RWPE2 (cell line): ENCODE data around the gene KCNA4.

Source experiments
- ATAC-seq: fragments of 200-7000 bp; cut with Tn5 transposase; 3 replicates; pipeline ENCODE4 v1.9.1; 2021; ENCODE audit warnings: low read depth
- DNase-seq: peaks from one replicate; pipeline ENCODE4 v3.0.0-alpha.2; 2020; ENCODE audit warnings: low spot score
- H3K27ac ChIP-seq: fragments of 450-650 bp; 2 replicates; pipeline ENCODE4 v1.5.1; 2017; ENCODE audit warnings: mild to moderate bottlenecking; ENCODE audit not compliant: poor library complexity, severe bottlenecking
- H3K27me3 ChIP-seq: fragments of 250-450 bp; sonication (Bioruptor Pico); 2 replicates; pipeline ENCODE4 v1.5.1; 2021; ENCODE audit warnings: mild to moderate bottlenecking, moderate library complexity; ENCODE audit not compliant: insufficient read depth, poor library complexity, severe bottlenecking
- H3K36me3 ChIP-seq: fragments of 250-450 bp; sonication (Bioruptor Pico); 2 replicates; pipeline ENCODE4 v1.5.1; 2020; ENCODE audit warnings: low read depth, mild to moderate bottlenecking, moderate library complexity
- H3K4me1 ChIP-seq: fragments of 250-450 bp; sonication (Bioruptor Pico); 2 replicates; pipeline ENCODE4 v1.5.1; 2021; ENCODE audit warnings: mild to moderate bottlenecking, moderate library complexity; ENCODE audit not compliant: insufficient read depth, poor library complexity, severe bottlenecking
- H3K4me3 ChIP-seq: fragments of 250-450 bp; sonication (Bioruptor Pico); 2 replicates; pipeline ENCODE4 v1.5.1; 2021; ENCODE audit warnings: mild to moderate bottlenecking, moderate library complexity; ENCODE audit not compliant: severe bottlenecking
- H3K9me3 ChIP-seq: fragments of 250-450 bp; sonication (Bioruptor Pico); 2 replicates; pipeline ENCODE4 v1.5.1; 2021; ENCODE audit warnings: mild to moderate bottlenecking, moderate library complexity; ENCODE audit not compliant: severe bottlenecking
- TF ChIP-seq, protein P1 (sequence below): fragments of 450-650 bp; IDR thresholded peaks from one replicate; pipeline ENCODE4 v1.5.1; 2017; ENCODE audit warnings: mild to moderate bottlenecking, moderate library complexity; ENCODE audit not compliant: poor library complexity, severe bottlenecking

KCNA4 gene

DNA sequence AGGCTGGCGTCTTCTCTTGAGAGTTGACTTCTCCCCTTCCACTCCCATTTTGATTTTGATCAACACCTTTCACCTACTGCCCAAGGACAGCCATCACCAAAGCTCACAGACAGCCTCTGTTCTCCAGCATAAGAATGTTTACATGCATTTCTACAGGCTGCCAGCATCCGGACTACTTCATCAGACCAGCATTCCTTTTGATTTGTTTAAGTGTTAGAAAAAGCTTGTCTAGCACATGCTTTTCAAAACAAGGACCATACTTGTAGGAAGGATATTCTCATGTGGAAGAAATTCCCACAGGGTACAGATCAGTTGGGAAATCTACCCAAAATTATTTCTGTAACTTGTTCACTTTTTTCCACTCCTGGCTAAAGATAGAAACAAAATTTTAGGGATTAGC lies 6.2 kb upstream of the KCNA4 start:
- no peak overlapping the region for H3K27ac ChIP-seq
- DNase-seq (no peak), ATAC-seq (no peak)
- no peak overlapping the region for H3K4me3 ChIP-seq
- H3K36me3 ChIP-seq: no peaks in the 10 kb centered on the region
- TF ChIP-seq, protein P1, sequence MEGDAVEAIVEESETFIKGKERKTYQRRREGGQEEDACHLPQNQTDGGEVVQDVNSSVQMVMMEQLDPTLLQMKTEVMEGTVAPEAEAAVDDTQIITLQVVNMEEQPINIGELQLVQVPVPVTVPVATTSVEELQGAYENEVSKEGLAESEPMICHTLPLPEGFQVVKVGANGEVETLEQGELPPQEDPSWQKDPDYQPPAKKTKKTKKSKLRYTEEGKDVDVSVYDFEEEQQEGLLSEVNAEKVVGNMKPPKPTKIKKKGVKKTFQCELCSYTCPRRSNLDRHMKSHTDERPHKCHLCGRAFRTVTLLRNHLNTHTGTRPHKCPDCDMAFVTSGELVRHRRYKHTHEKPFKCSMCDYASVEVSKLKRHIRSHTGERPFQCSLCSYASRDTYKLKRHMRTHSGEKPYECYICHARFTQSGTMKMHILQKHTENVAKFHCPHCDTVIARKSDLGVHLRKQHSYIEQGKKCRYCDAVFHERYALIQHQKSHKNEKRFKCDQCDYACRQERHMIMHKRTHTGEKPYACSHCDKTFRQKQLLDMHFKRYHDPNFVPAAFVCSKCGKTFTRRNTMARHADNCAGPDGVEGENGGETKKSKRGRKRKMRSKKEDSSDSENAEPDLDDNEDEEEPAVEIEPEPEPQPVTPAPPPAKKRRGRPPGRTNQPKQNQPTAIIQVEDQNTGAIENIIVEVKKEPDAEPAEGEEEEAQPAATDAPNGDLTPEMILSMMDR: no peak
- H3K4me1 ChIP-seq: no peaks in the 10 kb centered on the region
- peaks cover 31% of the 10 kb centered on the region for H3K27me3 ChIP-seq
- no peaks in the 10 kb centered on the region for H3K9me3 ChIP-seq

DNA sequence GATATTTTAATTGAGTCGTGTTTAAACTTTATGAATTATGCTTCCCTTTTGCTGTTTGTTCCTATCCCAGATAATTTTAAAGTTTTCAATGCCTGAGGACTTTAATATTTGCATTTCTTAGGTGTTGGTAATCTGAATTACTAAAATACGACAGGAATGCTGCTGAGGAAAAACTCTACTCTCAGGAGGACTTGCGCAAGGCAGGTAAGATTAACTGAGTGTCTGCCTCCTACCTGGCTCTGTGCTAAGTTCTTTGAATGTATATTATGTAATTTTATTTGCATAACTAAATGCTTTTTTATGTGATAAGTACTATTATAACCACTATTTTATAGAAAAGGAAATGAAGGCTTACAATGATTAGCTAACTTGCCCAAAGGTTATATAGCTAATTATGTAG lies 2.7 kb upstream of the KCNA4 start:
- peaks cover 50% of the 10 kb centered on the region for H3K27me3 ChIP-seq

DNA sequence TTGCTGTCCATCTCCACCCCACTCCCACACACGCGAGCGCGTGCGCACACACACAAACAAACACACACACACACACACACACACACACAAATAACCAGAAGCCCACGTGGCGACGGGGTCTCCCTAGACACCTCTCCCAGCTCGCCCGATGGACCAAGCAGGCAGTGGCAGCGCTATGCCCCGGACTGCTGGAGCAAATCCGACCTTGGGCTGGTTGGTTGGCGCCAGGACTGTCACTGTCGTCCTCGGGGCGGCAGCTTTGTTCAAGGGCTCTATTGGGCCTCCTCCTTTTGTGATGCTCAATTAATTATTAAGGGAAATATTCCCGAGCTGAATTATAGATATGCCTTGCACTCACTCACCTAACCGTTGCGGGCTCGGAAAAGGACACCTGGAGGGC lies 1.7 kb upstream of the KCNA4 start:
- Histone ChIP-seq H3K27me3 (peaks cover 57% of the 10 kb centered on the region), H3K4me1 (no peaks in the 10 kb centered on the region), H3K9me3 (no peaks in the 10 kb centered on the region), H3K27ac (no peak overlapping the region), H3K36me3 (no peaks in the 10 kb centered on the region), H3K4me3 (no peak overlapping the region)
- TF ChIP-seq, protein P1: no peak
- ATAC-seq (no peak), DNase-seq (no peak)

More for the DNA sequence above, 2.7 kb upstream of the KCNA4 start:
- ATAC-seq (no peak), DNase-seq (no peak)
- no peak overlapping the region for H3K27ac ChIP-seq
- H3K36me3 ChIP-seq: no peaks in the 10 kb centered on the region
- H3K4me3 ChIP-seq: no peak overlapping the region
- TF ChIP-seq, protein P1: no peak
- no peaks in the 10 kb centered on the region for H3K4me1 ChIP-seq
- no peaks in the 10 kb centered on the region for H3K9me3 ChIP-seq

DNA sequence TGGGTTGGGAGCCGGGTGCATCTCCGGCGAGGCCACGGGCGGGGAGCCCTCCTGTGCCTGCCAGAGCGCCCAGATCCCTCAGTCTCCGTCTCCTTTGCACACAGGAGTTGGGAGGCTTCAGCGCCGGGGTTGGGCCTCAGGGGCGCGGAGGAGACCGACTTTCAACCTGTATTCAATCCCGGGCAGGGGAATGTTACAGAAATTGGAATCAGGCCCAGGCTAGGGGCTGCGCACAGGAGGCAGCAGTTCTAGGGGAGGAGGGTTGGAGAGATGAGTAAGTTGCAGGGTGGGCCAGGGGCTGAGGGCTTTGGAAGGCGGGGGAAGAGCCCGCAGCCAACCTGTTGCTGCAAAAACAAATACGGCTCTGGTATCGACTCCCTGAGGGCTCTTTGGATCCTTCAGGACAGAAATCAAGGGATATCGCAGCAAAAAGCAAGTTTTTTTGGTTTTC lies 640 bp upstream of the KCNA4 start:
- TF ChIP-seq, protein P1: no peak
- ATAC-seq: no peak
- Histone ChIP-seq H3K27me3 (peaks cover 57% of the 10 kb centered on the region), H3K4me3 (no peak overlapping the region), H3K36me3 (no peaks in the 10 kb centered on the region), H3K9me3 (no peaks in the 10 kb centered on the region), H3K4me1 (no peaks in the 10 kb centered on the region), H3K27ac (no peak overlapping the region)
- DNase-seq: no peak

DNA sequence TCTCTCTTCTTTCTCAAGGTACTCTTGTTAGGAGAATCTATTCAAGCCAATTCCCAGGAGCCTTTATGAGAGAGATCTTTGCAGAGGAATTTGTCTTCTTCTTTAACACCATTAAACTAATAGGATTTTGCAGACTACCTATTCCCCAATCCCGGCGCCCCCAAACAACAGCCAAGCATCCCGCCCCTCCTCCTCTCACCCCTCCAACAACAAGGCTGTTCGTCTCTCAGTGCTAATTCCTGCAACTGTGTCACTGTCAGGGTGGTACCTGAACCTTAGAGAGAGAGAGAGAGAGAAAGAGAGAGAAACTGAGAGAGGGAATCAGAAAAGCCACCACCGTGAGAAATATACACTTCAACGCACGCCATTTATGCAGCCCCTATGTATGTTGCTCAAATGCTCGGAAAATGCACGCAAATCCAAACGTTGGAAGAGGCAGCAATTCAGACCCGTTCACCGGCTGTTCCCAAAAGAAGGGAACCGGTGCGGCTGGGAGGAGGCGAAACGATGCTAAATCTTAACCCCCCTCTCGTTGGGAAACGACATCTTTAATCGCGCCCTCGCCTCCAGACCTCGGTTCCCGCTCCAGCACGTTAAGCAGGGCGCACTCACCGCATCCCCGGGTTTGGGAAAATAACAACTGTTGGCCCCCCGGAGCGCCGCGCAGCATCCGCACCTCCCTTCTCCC lies 961 bp downstream of the KCNA4 start:
- H3K36me3 ChIP-seq: no peaks in the 10 kb centered on the region
- DNase-seq (no peak), ATAC-seq (no peak)
- H3K9me3 ChIP-seq: no peaks in the 10 kb centered on the region
- H3K27me3 ChIP-seq: peaks cover 57% of the 10 kb centered on the region
- no peaks in the 10 kb centered on the region for H3K4me1 ChIP-seq
- TF ChIP-seq, protein P1: no peak
- H3K4me3 ChIP-seq: no peak overlapping the region
- no peak overlapping the region for H3K27ac ChIP-seq
